ENCODE data around the gene NKX3-2.
"Not testable (repeated sequence)": the region's sequence is repeated elsewhere in the genome, so short reads cannot be mapped to it uniquely, and the experiment has no call there.

The NKX3-2 gene

DNA sequence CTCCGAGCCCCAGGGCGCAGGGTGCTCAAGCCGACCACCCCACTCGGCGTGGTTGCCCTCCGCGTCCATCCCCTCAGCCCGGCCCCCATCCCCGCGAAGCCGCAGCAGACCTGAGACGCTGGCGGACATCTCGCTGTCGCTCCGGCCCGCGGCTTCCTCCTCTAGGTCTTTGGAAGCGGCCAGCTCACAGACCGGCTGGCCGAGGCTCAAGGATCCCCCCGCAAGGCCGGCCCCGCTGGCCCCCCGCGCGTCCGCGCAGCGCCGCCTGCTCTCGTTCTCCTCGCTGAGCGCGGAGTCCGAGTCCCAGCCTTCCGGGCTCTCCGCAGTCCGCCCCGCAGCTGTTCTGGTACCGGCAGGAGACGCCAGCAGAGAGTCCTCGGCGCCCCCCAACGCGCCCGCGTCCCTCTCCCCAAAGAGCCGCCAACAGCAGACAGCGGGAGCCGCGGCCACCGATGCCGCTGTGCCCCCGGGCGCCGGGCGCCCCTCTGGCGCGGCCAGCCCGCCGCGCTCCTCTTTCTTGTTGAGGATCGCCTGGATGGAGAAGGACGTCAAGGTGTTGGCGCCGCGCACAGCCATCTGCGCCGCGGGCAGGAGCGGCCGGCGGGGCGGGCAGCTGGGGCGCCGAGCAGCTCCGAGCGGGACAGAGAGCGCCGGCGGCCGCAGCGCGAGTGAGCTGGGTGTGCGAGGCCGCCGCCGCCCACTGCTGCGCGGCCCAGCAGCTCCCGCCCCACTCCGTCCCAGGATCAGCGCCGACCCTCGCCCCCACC is at the start of gene NKX3-2:
TSS of gene NKX3-2 (minus strand) at position 670 of the 767 bp plus-strand sequence. CDS start at position 576, 94 bp downstream.
- DNase-seq = no peak

DNA sequence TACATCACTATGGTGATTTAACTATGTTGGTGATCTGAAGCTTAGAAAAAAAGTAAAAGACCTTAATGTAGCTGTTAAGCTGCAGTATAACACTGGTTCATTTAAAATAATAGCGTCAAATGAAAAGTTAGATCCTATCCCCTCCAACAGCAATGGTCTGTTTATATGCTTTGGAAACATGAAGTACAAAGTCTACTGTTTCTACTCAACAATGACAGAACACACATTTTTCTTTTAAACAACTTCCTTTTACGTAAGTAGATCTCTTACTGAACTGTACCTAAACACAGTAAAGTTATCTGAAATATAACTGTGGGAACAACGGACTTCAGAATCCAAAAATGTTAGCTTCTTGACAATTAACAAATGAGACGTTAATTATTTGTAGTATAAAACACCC is 47.9 kb upstream of the NKX3-2 start:
- DNase-seq = no peak

DNA sequence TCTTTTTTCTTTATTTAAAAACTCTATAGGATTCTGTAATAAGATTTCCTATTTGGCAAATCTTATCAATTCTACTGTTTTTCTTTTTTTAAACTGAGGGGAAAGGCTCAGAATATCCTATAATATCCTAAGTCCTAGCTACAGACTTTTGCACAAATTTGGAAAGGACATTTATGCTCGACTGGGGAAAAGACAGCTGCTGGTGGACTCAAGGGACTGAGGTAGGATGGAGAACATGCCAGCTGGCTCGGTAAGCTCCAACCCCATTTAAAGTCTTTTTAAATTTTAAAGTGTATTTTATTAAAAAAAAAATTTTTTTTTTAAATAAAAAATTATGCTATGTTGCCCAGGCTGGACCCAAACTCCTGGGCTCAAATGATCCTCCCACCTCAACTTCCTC is 46.5 kb upstream of the NKX3-2 start:
- DNase-seq = no peak

DNA sequence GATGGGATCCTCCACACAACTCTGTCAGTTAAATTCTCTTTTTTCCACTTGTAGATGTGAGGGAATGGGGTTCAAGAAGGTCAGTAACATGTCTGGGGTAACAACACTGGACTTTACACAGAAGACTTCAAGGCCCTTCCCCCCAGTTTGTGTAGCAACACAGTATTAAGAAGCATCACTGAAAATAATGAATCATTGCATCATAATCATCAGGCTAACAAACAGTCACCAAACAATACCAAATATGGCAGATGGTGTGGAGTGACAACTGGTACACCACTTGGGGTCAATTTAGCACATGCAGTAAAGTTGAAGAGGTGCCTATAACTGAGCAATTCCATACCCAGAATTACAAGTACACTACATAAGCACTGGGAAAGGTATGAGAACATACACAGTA is 44.6 kb upstream of the NKX3-2 start:
- no peak for DNase-seq

DNA sequence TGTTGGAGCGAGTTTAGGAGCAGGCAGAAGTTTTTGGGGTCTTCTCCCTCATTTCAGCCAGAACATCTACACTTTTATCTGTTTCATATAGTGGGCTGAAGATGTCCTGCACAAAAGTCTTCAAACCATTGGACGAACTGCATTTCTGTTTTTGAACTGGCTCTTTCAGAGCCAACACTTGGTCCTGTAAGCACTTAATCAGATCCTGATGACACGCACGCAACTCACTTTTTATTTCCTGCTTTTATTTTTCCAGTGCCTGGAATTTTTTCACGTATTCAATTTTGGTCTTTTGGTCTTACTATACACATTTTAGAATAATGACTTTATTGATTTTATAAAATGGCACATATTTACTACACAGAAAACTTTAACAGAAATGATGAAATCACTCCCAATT is 40.2 kb upstream of the NKX3-2 start:
- no peak for DNase-seq

DNA sequence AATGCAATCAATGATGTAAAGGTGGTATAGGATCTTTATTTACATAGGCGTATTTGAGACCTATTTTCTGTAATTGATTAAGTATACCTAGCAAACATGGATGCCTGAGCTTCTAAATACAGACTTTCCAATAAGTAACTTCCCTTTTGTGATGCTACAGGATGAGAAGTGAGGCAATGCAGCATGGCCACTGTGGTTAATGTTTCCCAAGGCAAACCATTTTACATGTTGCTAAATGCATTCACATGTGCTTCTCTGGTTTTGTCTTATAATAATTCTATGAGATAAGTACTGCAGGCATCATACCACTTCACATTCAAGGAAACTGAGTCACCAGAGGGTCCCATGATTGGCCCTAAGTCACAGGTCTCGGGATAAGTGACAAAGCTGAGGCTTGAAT is 35.7 kb upstream of the NKX3-2 start:
- DNase-seq = no peak

DNA sequence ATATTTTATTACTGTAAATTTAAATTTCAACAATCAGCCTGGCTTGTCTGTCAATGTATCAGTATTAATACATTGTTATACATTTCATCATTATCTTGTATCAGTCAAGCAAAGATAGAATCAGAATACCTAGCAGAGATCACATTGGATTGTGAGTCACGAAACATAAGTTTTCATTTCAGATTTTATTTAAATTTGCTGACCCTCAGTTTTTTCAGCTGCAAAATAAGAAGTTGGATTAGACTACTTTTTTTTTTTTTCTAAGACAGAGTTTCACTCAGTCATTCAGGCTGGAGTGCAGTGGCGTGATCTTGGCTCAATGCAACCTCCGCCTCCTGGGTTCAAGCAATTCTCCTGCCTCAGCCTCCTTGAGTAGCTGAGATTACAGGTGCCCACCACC is 33.4 kb upstream of the NKX3-2 start:
- DNase-seq = no peak

DNA sequence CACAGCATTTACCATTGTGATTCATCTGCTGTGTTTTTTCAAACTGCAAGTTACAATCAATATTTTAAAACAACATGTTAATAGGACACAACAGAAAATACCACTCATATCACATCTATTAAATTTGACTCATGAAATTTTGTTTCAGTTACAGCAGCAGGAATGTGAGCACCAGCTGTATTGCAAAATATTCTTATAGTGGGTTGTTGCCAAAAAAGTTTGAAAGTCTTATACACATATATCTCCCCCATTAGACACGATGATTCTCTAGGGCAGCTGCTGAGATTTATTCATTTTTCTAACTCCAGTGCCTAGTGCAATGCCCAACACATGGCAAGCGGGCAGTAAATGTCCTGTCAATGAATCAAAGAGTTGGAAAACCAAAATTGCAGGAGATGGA is 26.6 kb upstream of the NKX3-2 start:
- DNase-seq = no peak

DNA sequence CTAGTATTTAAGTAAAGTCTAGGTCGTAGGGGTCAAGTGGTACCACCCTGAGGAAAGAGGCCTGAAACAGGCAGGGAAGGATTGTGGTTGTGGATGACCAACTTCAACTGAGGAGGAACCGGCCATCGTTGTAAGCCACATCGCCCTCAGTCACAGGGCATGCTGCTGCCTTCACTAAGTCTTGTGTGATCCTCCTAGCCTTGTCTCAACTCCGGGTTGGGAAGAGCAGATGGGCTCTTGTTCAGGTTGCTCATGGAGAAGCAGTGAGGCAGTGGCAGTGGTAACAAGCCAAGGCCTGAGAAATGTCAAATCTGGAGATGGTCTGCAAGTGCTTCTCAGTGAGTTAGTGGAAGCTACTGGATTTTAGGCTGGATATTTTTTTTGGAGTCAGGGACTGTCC is 22.8 kb upstream of the NKX3-2 start:
- no peak for DNase-seq

DNA sequence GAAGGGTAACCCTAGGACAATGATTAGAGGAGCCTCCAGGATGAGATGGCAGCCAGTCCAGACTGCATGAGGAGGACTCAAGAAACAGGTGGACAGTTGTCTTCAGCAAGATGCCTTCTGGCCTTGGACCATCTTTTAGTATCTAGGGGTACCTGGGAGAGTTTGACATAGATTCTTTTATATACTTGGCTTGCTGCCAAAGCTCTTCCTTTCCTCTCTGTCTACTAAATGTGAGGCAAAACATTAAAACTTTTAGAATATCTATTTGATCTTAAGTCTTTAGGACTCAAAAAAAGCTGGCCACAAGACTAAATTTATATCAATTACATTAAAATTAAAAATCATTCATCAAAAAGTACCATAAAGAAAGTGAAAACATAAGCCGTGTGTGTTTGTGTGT is 18.6 kb upstream of the NKX3-2 start:
- no peak for DNase-seq

DNA sequence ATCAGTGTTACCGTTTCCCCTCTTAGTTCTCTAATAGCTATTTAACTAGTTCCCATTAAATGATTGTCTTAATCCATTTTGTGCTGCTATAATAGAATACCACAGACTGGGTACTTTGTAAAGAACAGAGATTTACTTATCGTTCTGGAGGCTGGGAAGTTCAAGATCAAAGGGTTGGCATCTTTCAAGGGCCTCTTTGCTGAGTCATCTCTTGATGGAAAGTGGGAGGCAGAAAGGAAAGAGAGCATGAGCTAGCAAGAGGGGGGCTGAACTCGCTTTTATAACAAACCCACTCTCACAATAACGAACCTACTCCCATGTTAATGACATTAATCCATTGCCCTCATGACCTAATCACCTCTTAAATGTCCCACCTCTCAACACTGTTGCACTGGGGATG is 17.4 kb upstream of the NKX3-2 start:
- DNase-seq = no peak

DNA sequence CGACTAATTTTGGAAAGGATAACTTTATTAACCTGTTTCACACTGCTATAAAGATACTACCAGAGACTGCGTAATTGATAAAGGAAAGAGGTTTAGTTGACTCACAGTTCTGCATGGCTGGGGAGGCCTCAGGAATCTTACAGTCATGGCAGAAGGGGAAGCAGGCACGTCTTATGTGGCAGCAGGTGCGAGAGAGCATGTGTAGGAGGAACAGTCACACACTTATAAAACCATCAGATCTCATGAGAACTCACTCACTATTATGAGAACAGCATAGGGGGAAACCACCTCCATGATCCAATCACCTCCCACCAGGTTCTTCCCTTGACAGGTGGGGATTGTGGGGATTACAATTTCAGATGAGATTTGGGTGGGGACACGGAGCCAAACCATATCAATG is 15.8 kb upstream of the NKX3-2 start:
- DNase-seq = not testable (repeated sequence)

DNA sequence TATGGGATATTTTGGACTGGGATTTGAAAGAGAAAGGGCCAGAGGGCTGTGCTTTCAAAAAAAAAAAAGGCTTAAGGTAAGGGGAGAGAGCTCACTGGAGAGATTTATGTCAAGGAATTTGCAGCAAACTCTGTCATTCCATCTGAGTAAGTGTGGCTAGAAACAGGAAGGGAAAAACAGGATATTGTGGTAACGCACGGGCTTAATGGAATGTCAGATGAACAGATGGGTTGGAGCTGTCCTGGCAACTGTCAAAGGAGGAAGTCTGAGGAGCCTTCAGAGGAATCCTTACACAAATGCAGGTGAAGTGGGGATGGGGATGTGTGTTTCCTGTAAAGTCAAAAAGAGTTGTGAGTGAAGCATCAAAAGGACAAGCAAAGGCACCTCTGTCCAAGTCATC is 15.1 kb upstream of the NKX3-2 start:
- DNase-seq = no peak

DNA sequence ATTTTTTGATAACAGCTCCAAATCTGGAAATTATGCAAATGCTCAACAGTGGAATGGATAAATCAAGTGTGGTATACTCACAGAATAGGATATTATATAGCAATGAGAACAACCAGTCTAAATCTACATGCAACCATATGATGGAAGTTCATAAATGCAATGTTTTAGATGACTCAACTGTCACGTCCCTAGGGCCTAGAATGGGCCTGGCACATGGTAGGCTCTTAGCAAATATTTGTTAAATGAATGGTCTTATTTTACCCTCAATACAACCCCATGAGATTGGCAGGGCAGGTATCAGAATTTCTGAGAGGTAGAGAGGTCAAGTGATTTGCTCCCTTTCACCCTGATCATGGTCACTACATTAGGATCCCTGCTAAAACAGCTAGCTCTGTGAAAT is 14.6 kb upstream of the NKX3-2 start:
- DNase-seq = no peak

DNA sequence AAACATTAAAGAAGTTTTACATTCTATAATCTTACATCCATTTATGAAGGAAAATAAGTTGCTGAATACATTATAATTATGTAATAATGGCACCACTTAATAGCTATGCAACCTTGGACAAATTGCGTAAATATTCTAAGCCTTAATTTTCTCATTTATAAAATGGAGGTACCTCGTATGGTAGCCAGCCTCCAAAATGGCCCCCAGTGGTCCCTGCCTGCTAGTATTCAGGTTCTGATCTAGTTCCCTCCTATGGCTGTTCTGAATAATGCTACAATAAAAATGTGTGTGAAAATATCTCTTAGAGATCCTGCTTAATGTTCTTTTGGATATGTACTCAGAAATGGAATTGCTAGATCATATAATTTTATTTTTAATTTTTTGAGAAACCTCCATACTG is 11.0 kb upstream of the NKX3-2 start:
- no peak for DNase-seq

DNA sequence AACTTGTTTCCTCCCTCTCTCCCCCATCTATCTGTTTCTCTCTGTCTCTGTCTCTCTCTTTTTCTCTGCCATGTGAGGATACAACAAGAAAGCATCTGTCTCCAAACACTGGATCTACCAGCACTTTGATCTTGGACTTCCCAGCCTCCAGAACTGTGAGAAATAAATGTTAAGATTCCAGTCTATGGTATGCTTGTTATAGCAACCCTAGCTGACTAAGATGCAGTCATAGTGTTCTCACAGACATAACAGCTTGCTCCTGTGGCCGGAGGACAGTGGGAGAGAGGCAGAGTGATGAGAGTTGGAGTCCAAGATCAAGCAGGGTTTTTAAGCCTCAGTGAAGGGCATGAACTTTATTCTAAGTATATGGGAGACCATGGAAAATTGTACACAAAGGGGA is 8.8 kb upstream of the NKX3-2 start:
- no peak for DNase-seq

DNA sequence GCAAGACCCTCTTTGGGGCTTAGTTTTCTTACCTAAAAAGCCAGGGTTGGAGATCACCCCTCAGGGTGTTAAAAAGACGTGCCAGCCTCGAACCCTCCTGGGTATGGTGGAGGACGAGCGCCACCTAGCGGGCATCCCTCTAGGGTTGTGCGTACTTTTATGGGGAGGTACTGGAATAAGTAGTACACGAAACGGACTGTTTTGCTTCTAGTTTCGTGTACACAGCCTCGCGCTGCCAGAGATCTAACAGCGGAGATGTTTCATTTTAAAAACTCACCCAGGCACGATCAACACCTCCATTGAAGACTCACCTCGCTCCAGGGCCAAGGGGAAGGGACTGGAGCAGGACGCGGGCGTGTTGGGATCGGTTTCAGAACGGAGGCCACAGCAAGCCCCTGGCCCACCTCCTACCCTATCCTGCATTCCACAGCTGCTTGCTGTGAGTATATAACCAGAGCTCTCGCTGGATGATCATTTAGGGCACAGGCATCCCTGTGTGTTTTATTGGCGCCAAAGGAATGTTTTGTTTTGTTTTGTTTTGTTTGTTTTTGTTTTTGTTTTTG is 4.8 kb upstream of the NKX3-2 start:
- peak; percentile 65 for DNase-seq

DNA sequence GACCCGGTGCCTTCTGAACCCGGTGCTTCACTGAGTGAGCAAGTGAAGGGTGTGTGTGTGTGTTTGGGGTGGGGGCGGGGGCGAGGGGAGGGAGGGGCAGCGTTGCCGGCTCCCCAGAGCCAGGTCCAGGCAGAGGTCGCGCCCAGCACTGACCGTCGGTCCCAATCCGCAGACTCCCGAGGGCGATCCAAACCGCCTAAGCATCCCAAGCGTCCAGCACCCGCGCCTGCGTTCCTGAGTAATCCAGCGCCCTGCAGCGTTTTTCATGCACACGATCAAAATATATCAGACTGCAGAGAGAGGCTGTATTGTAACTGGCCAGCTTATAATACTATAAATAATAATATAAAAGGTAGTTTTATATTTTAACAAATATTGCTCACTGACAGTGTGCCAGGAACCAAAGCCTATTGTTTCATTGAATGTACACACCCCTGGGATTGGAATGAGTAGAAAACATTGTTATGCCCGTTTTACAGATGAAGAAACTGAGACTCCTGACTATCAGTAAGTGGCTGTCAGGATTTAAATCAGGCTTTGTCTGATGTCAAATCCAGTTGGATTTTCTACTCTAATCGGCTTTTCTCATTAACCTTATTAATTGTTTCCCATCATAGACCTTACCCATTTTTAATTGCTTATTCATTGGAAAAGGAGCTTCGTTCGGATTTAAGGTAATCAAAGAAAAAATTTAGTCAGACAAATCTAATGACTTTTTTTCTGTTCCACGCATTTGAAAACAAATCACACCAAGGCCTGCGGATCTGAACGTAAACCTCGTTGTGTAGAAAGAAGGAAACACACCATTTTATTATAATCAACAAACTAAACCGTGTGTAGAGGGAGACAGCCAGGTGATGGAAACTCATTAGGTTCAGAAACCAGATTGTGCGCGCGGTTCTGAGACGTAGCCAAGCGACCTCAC is 4.0 kb upstream of the NKX3-2 start:
- DNase-seq = no peak

DNA sequence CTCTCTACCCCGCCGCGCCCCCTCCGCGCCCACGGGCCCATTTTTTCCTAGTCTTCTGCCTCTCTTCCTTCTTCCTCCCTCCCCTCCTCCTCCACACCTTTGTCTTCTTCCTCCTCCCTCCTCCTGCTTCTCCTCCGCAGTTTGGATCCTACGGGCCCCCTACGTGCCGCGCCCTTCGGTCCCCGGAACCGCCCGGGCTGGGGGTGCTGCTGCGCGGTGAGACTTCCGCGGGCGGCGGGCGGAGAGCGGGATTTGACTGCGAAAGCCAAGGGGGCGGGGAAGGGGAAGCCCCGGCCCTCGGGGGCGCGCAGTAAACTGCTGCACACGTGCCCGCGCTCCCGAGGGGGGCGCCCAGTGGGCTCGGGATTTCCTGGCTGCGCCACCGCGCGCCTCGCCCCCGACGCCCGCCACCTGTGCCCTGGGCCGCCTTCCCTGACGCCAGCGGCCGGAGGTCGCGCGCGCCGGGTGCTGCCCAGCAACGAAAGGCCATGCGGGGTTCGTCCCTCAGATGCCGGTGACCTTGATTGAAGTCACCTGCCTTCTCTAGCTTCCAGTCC is 3.3 kb upstream of the NKX3-2 start:
- DNase-seq = no peak

DNA sequence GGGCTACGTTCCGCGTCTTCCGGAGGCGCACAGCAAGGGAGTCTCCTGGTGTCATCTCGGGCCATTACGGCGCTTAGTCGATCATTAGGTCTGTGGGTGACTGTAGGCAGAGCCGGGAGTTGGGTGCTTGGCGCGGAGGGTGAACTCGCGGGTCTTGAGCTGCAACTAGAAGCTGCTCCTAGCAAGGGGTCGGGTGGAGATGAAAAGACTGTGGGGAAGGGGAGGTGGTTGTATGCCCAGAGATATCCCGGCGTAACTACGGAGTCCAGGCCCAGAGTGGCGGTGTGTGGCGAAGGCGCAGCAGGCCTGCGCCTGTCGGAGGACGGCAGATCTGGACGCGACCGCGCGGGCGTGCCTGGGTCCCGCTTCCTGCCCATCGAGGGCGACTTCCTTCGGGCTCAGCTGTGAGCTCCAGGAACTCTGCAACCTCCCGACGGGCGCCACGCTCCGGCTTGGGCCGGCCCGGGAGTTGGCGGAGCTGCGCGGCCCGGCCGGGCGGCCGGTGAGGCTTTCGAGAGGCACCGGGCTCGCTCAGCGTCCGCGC is 2.7 kb upstream of the NKX3-2 start:
- DNase-seq = no peak

DNA sequence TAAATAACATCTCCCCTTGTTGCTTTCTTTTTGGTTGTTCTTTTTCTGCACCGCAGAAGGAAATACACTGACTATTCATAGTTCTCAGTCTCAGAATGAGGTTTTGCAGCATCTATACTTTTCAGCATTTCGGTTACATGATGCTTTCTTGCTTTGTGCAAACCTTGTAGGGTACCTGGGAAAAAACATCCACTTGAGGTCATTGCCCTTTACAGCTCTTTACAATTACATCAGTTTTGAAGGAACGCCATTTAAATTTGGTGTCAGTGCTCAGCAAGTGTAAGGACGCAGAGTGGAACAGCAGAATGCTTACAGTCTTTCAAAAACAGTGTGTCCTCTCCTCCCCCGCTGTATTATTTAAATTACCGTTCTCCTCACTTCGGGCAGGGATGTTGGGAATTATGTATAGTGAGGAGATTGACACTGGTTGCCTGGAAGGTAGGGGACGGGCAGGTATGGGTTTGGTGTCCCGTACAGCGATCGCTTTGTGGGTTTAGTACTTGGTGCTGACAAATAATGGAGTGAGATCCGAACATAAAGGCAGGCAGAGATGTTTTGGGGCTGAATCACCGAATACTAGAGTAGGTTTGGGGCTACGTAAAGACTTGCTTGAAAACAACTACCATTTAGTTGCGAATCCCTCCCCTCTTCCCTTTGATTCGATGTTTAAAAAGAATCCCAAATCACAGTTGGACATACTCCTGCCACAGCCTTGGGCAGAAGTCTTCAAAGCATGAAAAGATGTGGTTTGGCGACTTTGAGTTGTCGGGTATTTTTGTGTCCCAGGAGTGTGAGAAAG is 2.0 kb upstream of the NKX3-2 start:
- no peak for DNase-seq

DNA sequence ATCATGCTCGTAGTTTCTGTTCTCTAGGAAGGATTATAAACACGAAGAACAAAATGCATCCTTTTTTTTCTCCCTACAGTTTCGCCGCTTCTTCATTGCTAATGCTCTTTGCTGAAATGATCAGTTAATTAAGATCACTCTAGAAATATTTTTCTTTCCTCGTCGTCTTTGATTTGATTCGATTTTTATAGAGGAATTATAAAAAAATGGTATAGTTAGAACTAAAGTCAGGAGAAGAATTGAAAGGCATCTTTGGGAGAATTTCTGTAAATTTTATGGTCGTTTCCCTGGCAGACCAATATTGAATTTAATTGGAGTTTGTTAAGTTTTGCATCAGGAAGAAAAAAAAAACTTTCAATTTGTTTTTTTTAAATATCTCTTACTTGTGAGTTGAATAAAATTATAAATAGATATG is 1.1 kb upstream of the NKX3-2 start:
- DNase-seq = no peak

All from NCI-H1694 treated with DMSO at 0.1 percent for 48 hours (cell line).